ENCODE data around the gene CIRBP. TPM values are rescaled to one million over a fixed set of nuclear protein-coding genes. Genes with fewer than 3 reads are reported as not detected.
A peak's percentile ranks its signal among the peaks of the same experiment; 100 is the strongest.

The CIRBP gene
- total RNA-seq, 2 experiments from 2014 or later, result 278 to 309 TPM

DNA sequence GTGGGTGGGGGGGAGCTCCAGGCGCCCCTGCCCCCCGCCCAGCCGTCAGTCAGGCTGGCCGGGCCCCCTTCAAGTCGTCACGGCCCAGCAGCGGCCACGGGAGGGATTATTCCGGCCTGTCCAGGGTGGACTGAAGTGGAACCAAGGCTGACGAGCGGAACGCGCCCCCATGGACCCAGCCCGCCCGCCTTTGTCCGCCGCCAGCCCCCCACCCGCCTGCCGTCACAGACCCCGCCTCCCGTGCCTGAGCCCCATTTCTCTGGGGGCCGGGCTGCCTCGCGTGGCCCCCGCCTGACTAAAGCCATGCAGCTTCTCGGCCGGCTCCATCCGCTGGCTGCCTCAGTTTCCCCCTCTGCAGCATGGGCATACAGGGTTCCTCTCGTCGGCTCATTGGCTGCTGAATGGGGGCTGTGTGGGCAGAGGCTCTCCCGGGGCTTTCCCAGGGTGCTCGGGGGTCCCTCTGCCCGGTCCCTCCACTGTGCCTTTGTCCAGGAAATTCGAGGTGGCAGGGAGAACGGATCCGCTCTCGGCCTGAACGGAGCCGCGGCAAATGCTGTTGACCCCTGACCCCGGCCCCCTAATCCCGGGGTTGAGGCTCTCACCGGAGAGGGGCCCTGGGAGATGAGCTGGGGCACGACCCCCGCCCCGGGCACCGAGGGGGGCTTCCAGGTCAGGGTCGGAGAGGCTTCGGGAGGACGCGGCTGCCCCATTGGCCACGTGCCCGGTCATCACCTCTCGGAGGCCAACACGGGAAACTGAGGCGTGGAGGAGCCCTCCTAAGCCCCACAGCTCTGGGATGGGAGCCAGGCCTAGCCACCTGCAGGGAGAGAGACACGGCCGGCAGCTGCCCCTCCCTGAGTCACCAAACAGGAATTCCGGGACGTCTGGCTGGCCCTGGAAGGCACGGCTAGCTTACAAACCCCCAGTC, 43.9 kb downstream of the CIRBP start:
- H3K79me2 ChIP-seq (ENCODE audit: insufficient read depth, low read depth, low read length), result no peaks in the 10 kb centered on the region
- intact Hi-C loops (cut with micrococcal nuclease; ENCODE audit: unreplicated experiment), result no loop called here
- no peak for TF ChIP-seq EZH2phosphoT487 (IDR thresholded peaks at IDR 0.05; ENCODE audit: borderline replicate concordance, low read depth, low read length)
- POLR2A ChIA-PET, result interaction anchor here (0.6 to 1.0 kb wide), 2 partner anchors 11 to 22 kb away, joined by 4 to 5 read pairs; no protein-coding TSS in a partner anchor
- H4K20me1 ChIP-seq (ENCODE audit: insufficient read depth, low read length), result no peaks in the 10 kb centered on the region; the same call in 1 of the 2 replicates
- H3K4me1 ChIP-seq (ENCODE audit: insufficient read depth, low read length, poor library complexity, severe bottlenecking), result no peaks in the 10 kb centered on the region
- no peak overlapping the region for H3K4me3 ChIP-seq (ENCODE audit: low read depth, low read length, poor library complexity, severe bottlenecking)
- CTCF ChIA-PET (ENCODE audit: unreplicated experiment), result no interaction called here
- no peak for DNase-seq (ENCODE audit: low spot score)
- H2AFZ ChIP-seq (ENCODE audit: low read length), result no peak overlapping the region
- no peaks in the 10 kb centered on the region for H3K9me3 ChIP-seq (ENCODE audit: low read length)
- H3K27ac ChIP-seq (ENCODE audit: low read depth, low read length, poor library complexity, severe bottlenecking), result no peak overlapping the region
- BruUV-seq (replicated peaks), result no TSS peak
- no peaks in the 10 kb centered on the region for H3K36me3 ChIP-seq (ENCODE audit: insufficient read depth, low read length)
- no peak overlapping the region for H3K4me2 ChIP-seq (ENCODE audit: low read length)
- H3K9me2 ChIP-seq (ENCODE audit: insufficient read depth, low read length), result no peaks in the 10 kb centered on the region

DNA sequence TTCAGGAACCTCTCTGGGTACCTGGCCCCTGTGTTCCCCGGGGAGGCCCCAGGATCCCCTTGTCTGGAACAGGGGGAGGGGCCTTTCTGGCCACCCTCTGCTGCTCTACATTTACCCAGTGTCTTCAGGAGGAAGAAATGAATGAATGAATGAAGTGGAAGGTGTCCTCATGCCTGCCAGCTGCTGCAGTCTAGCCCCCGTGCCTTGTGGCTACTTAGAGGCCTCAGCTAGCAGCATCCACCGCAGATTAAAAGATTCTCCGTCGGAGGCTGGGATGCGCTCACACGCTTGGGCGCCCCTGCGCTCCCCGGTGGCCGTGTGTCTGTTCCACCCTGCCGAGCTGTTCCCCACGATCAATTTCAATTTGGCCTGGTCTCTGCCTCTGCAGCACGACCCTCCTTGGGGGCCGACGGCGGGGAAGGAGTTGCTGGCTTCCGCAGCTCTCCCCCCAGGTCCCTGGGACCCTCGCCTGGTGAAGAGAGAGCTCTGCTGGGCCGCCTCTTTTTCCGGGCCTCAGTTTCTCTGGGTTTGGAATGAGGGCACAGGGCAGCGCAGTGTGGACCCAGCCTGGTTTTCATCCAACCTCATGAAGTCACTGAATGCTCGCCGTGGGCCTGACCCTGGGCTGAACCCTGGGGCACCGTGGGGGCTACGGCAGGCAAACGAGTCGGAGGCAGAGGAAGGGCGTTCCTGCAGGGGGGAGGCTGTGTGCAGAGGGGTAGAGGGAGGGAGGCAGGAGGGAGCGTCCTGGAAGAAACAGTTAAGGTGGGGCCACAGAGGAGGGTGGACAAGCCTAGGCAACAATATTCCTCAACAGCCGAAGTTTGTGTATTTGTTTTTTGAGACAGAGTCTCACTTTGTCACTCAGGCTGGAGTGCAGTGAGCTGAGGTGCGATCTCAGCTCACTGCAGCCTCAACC, 44.8 kb downstream of the CIRBP start:
- POLR2A ChIA-PET, result interaction anchor here (0.9 kb wide), 1 partner anchor 22 kb away, joined by 5 read pairs; no protein-coding TSS in a partner anchor
- no peak for DNase-seq (ENCODE audit: low spot score)
- Histone ChIP-seq H3K4me1 (ENCODE audit: insufficient read depth, low read length, poor library complexity, severe bottlenecking) (no peaks in the 10 kb centered on the region), H3K36me3 (ENCODE audit: insufficient read depth, low read length) (no peaks in the 10 kb centered on the region), H3K4me2 (ENCODE audit: low read length) (no peak overlapping the region), H3K9me2 (ENCODE audit: insufficient read depth, low read length) (no peaks in the 10 kb centered on the region), H4K20me1 (ENCODE audit: insufficient read depth, low read length) (no peaks in the 10 kb centered on the region; the same call in 1 of the 2 replicates), H3K4me3 (ENCODE audit: low read depth, low read length, poor library complexity, severe bottlenecking) (no peak overlapping the region), H3K79me2 (ENCODE audit: insufficient read depth, low read depth, low read length) (no peaks in the 10 kb centered on the region), H3K9me3 (ENCODE audit: low read length) (no peaks in the 10 kb centered on the region), H2AFZ (ENCODE audit: low read length) (no peak overlapping the region), H3K27ac (ENCODE audit: low read depth, low read length, poor library complexity, severe bottlenecking) (no peak overlapping the region)
- no peak for TF ChIP-seq EZH2phosphoT487 (IDR thresholded peaks at IDR 0.05; ENCODE audit: borderline replicate concordance, low read depth, low read length)
- TF ChIP-seq, protein P1, sequence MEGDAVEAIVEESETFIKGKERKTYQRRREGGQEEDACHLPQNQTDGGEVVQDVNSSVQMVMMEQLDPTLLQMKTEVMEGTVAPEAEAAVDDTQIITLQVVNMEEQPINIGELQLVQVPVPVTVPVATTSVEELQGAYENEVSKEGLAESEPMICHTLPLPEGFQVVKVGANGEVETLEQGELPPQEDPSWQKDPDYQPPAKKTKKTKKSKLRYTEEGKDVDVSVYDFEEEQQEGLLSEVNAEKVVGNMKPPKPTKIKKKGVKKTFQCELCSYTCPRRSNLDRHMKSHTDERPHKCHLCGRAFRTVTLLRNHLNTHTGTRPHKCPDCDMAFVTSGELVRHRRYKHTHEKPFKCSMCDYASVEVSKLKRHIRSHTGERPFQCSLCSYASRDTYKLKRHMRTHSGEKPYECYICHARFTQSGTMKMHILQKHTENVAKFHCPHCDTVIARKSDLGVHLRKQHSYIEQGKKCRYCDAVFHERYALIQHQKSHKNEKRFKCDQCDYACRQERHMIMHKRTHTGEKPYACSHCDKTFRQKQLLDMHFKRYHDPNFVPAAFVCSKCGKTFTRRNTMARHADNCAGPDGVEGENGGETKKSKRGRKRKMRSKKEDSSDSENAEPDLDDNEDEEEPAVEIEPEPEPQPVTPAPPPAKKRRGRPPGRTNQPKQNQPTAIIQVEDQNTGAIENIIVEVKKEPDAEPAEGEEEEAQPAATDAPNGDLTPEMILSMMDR (conservative IDR thresholded peaks at IDR 0.05; ENCODE audit: low read length), result no peak
- CTCF ChIA-PET (ENCODE audit: unreplicated experiment), result interaction anchor here (0.6 kb wide), 1 partner anchor 13 kb away, joined by 3 read pairs; no protein-coding TSS in a partner anchor
- intact Hi-C loops (cut with micrococcal nuclease; ENCODE audit: unreplicated experiment), result no loop called here
- no TSS peak for BruUV-seq (replicated peaks)

GRCh38 chr19:1315470-1316166, 46.5 kb downstream of the CIRBP start:
- Histone ChIP-seq H3K79me2 (ENCODE audit: insufficient read depth, low read depth, low read length) (no peaks in the 10 kb centered on the region), H3K27ac (ENCODE audit: low read depth, low read length, poor library complexity, severe bottlenecking) (no peak overlapping the region), H2AFZ (ENCODE audit: low read length) (no peak overlapping the region), H3K4me3 (ENCODE audit: low read depth, low read length, poor library complexity, severe bottlenecking) (no peak overlapping the region), H3K36me3 (ENCODE audit: insufficient read depth, low read length) (no peaks in the 10 kb centered on the region), H3K4me1 (ENCODE audit: insufficient read depth, low read length, poor library complexity, severe bottlenecking) (no peaks in the 10 kb centered on the region), H3K9me3 (ENCODE audit: low read length) (no peaks in the 10 kb centered on the region), H3K9me2 (ENCODE audit: insufficient read depth, low read length) (no peaks in the 10 kb centered on the region), H4K20me1 (ENCODE audit: insufficient read depth, low read length) (no peaks in the 10 kb centered on the region; the same call in 1 of the 2 replicates), H3K4me2 (ENCODE audit: low read length) (no peak overlapping the region)
- TF ChIP-seq EZH2phosphoT487 (IDR thresholded peaks at IDR 0.05; ENCODE audit: borderline replicate concordance, low read depth, low read length), result no peak
- TF ChIP-seq, protein P1 (conservative IDR thresholded peaks at IDR 0.05; ENCODE audit: low read length), result peak; percentile 66
- CTCF ChIA-PET (ENCODE audit: unreplicated experiment), result no interaction called here
- intact Hi-C loops (cut with micrococcal nuclease; ENCODE audit: unreplicated experiment), result loop anchor here (5.0 kb wide), 1 partner anchor 57 kb away; no protein-coding TSS in a partner anchor
- POLR2A ChIA-PET, result no interaction called here
- no TSS peak for BruUV-seq (replicated peaks)
- no peak for DNase-seq (ENCODE audit: low spot score)

Measured in OCI-LY7 (cell line).